CD14-positive monocyte (primary cell): ENCODE data around the gene FARP1. TPM values are rescaled to one million over a fixed set of nuclear protein-coding genes. Genes with fewer than 3 reads are reported as not detected.

Experiments used
- DNase-seq, 3 donors: peaks; one replicate each; pipeline ENCODE4 v3.0.0-alpha.2; 2011 to 2022
- H2AFZ ChIP-seq: 2 replicates; pipeline ENCODE4 v1.6.0; 2012; ENCODE audit warnings: mild to moderate bottlenecking, low read depth, low read length, inconsistent platforms; ENCODE audit not compliant: insufficient read depth, poor library complexity, severe bottlenecking
- H3K27ac ChIP-seq, 2 donors: 1 replicate in 1 of 2; 2 replicates in 1 of 2; pipeline ENCODE4 v1.5.1; 2012 to 2013; ENCODE audit warnings: low read length in 2 of 2, control low read depth in 1 of 2, inconsistent platforms in 1 of 2, low read depth in 1 of 2, mild to moderate bottlenecking in 1 of 2
- H3K27me3 ChIP-seq, 2 donors: one replicate each; pipeline versions ENCODE4 v1.6.0 to v1.6.1; 2011 to 2013; ENCODE audit warnings: low read length in 2 of 2; ENCODE audit not compliant: control insufficient read depth in 2 of 2, insufficient read depth in 2 of 2
- H3K36me3 ChIP-seq, 2 donors: replicated peaks in 1 of 2; 1 replicate in 1 of 2; 2 replicates in 1 of 2; pipeline versions ENCODE4 v1.5.1 to v1.6.1; 2012 to 2013; ENCODE audit warnings: low read length in 2 of 2, control low read depth in 1 of 2, inconsistent platforms in 1 of 2, mild to moderate bottlenecking in 1 of 2; ENCODE audit not compliant: insufficient read depth in 2 of 2, control insufficient read depth in 1 of 2
- H3K4me1 ChIP-seq, 2 donors: 1 replicate in 1 of 2; 2 replicates in 1 of 2; pipeline versions ENCODE4 v1.5.1 to v1.6.1; 2012 to 2013; ENCODE audit warnings: low read length in 2 of 2, control low read depth in 1 of 2, inconsistent platforms in 1 of 2, mild to moderate bottlenecking in 1 of 2, moderate library complexity in 1 of 2; ENCODE audit not compliant: insufficient read depth in 2 of 2, control insufficient read depth in 1 of 2
- H3K4me2 ChIP-seq: replicated peaks from 2 replicates; pipeline ENCODE3; 2012; ENCODE audit warnings: low read length, moderate library complexity, mild to moderate bottlenecking; ENCODE audit not compliant: poor library complexity, severe bottlenecking; ENCODE audit errors: extremely low read depth
- H3K4me3 ChIP-seq, 3 experiments: fragments of 200-600 bp in 1 of 3; sonication (generic) in 1 of 3; replicated peaks in 1 of 3; 1 replicate in 2 of 3; 2 replicates in 1 of 3; pipeline ENCODE4 v1.5.1; 2011 to 2013; ENCODE audit warnings: low read length in 3 of 3, mild to moderate bottlenecking in 3 of 3, control low read depth in 2 of 3, low read depth in 2 of 3, inconsistent platforms in 1 of 3, moderate library complexity in 1 of 3
- H3K79me2 ChIP-seq: 2 replicates; pipeline ENCODE4 v1.6.0; 2012; ENCODE audit warnings: mild to moderate bottlenecking, control low read depth, inconsistent platforms, low read length, moderate library complexity; ENCODE audit not compliant: insufficient read depth
- H3K9ac ChIP-seq: 2 replicates; pipeline ENCODE4 v1.6.0; 2017; ENCODE audit warnings: low read length, mild to moderate bottlenecking; ENCODE audit not compliant: insufficient read depth, poor library complexity, severe bottlenecking
- H3K9me3 ChIP-seq, 2 donors: replicated peaks in 1 of 2; 1 replicate in 1 of 2; 2 replicates in 1 of 2; pipeline versions ENCODE4 v1.5.1 to v1.6.1; 2012 to 2013; ENCODE audit warnings: low read length in 2 of 2, control low read depth in 1 of 2; ENCODE audit not compliant: control insufficient read depth in 1 of 2, insufficient read depth in 1 of 2
- H4K20me1 ChIP-seq: 2 replicates; pipeline ENCODE4 v1.6.0; 2012; ENCODE audit warnings: mild to moderate bottlenecking, low read length, control low read depth, moderate library complexity; ENCODE audit not compliant: insufficient read depth
- H3K27ac Mint-ChIP-seq, 7 donors: one replicate each; pipeline ENCODE4 v1.8.0; 2020; ENCODE audit warnings: mild to moderate bottlenecking in 7 of 7, mixed read lengths in 7 of 7, moderate library complexity in 6 of 7, inconsistent platforms in 2 of 7
- H3K27me3 Mint-ChIP-seq, 3 donors: one replicate each; pipeline ENCODE4 v1.8.0; 2021 to 2022; ENCODE audit warnings: low read depth in 3 of 3, mild to moderate bottlenecking in 3 of 3, mixed read lengths in 3 of 3, moderate library complexity in 3 of 3, inconsistent platforms in 1 of 3
- H3K36me3 Mint-ChIP-seq, 2 donors: one replicate each; pipeline ENCODE4 v1.8.0; 2020; ENCODE audit warnings: mixed read lengths in 2 of 2, inconsistent platforms in 1 of 2, mild to moderate bottlenecking in 1 of 2
- H3K4me1 Mint-ChIP-seq: one replicate; pipeline ENCODE4 v1.8.0; 2020; ENCODE audit warnings: mild to moderate bottlenecking, mixed read lengths
- H3K4me3 Mint-ChIP-seq, 2 donors: one replicate each; pipeline ENCODE4 v1.8.0; 2020; ENCODE audit warnings: mild to moderate bottlenecking in 2 of 2, mixed read lengths in 2 of 2, moderate library complexity in 1 of 2
- H3K9me3 Mint-ChIP-seq, 7 donors: one replicate each; pipeline ENCODE4 v1.8.0; 2020 to 2022; ENCODE audit warnings: mixed read lengths in 7 of 7, mild to moderate bottlenecking in 6 of 7, moderate library complexity in 6 of 7, inconsistent platforms in 2 of 7
- CTCF ChIP-seq: fragments of 200-600 bp; IDR thresholded peaks from one replicate; pipeline ENCODE4 v1.8.0; 2022; ENCODE audit warnings: antibody characterized with exemption, mild to moderate bottlenecking
- WGBS: methylation state at CpG from one replicate; pipeline ENCODE4 v1.1.5; 2013; ENCODE audit warnings: missing lambda C conversion rate; ENCODE audit not compliant: insufficient coverage; 5-methylcytosine and 5-hydroxymethylcytosine counted together
- intact Hi-C, 2 donors: fragments of 100-400 bp; cut with micrococcal nuclease; formaldehyde crosslinking; loops; one replicate each; pipeline versions ENCODE4 v1.15.0 to v1.15.1; 2023
- polyA plus RNA-seq, 3 donors: library from polyadenylated mRNA; depleted of rRNA in 1 of 3; unstranded in 2 of 3; stranded (reverse) in 1 of 3; fragments of 300-500 nt in 2 of 3; fragments of >200 nt in 1 of 3; fragmentation: Illumina TruSeq in 2 of 3; gene quantifications; 1 replicate in 2 of 3; 2 replicates in 1 of 3; pipeline ENCODE4 v1.2.3, GENCODE V29; 2012 to 2021

The FARP1 gene
- polyA plus RNA-seq, 3 donors: 0.01 to 0.16 (median 0.12) TPM

- DNase-seq: no peak
- H3K27me3 ChIP-seq: no peaks in the 10 kb centered on the region
- H3K36me3 Mint-ChIP-seq: no peaks in the 10 kb centered on the region
- no peaks in the 10 kb centered on the region for H3K79me2 ChIP-seq
- H3K4me3 ChIP-seq: no peak overlapping the region
- H3K9ac ChIP-seq: no peak overlapping the region
- H3K4me1 ChIP-seq: no peaks in the 10 kb centered on the region
- no peak overlapping the region for H3K27ac ChIP-seq
- no peaks in the 10 kb centered on the region for H3K9me3 ChIP-seq
- peaks cover 0 to 2% (median 1%) of the 10 kb centered on the region in 3 donors for H3K27me3 Mint-ChIP-seq
- H3K36me3 ChIP-seq: no peaks in the 10 kb centered on the region
- WGBS: 92% methylated on average over 13 of the region's 14 CpGs
- H3K4me3 Mint-ChIP-seq: no peak overlapping the region
- no peak overlapping the region for H3K27ac Mint-ChIP-seq
- no peak overlapping the region for H2AFZ ChIP-seq
- intact Hi-C loops: no loop called here
- H3K4me2 ChIP-seq: no peak overlapping the region
- H4K20me1 ChIP-seq: no peaks in the 10 kb centered on the region
- TF ChIP-seq CTCF: no peak
- no peaks in the 10 kb centered on the region for H3K4me1 Mint-ChIP-seq
- peaks cover 0 to 3% (median 0%) of the 10 kb centered on the region in 7 donors for H3K9me3 Mint-ChIP-seq
These were observed 45.8 kb downstream of the FARP1 start for GRCh38 chr13:98188544-98189166.

- H2AFZ ChIP-seq: no peak overlapping the region
- H3K27me3 ChIP-seq: no peaks in the 10 kb centered on the region
- peak; percentile 1 for TF ChIP-seq CTCF
- H3K4me1 Mint-ChIP-seq: no peaks in the 10 kb centered on the region
- whole genome bisulfite sequencing: no CpG with 5 or more reads among the region's 4 CpGs
- DNase-seq: no peak
- no peak overlapping the region for H3K4me3 Mint-ChIP-seq
- H3K36me3 Mint-ChIP-seq: no peaks in the 10 kb centered on the region
- H3K4me1 ChIP-seq: no peaks in the 10 kb centered on the region
- H3K4me3 ChIP-seq: no peak overlapping the region
- H3K27ac ChIP-seq: no peak overlapping the region
- intact Hi-C loops: no loop called here
- H3K4me2 ChIP-seq: no peak overlapping the region
- H3K36me3 ChIP-seq: no peaks in the 10 kb centered on the region
- H4K20me1 ChIP-seq: no peaks in the 10 kb centered on the region
- H3K9me3 Mint-ChIP-seq: peaks cover 0 to 3% (median 0%) of the 10 kb centered on the region in 7 donors
- H3K9ac ChIP-seq: no peak overlapping the region
- H3K9me3 ChIP-seq: no peaks in the 10 kb centered on the region
- no peak overlapping the region for H3K27ac Mint-ChIP-seq
- no peaks in the 10 kb centered on the region for H3K79me2 ChIP-seq
- H3K27me3 Mint-ChIP-seq: peaks cover 0 to 2% (median 1%) of the 10 kb centered on the region in 3 donors
These were observed 47.1 kb downstream of the FARP1 start for GRCh38 chr13:98189841-98190505.
